ENCODE data around the gene CEP112. TPM values are rescaled to one million over a fixed set of nuclear protein-coding genes. Genes with fewer than 3 reads are reported as not detected.

CEP112 gene
- total and polyA plus RNA-seq, 9 of the 15 experiments (the other 6 are each of a cell fraction or from before 2014, with no cell fraction given) = 0.84 TPM; not detected in 8

GRCh38 chr17:65868881-65869280, 323.1 kb downstream of the CEP112 start:
- 0 out of 2 replicates have a peak, but pooled peaks have one; percentile 5 for TF ChIP-seq C11orf30 (IDR thresholded peaks at IDR 0.05; ENCODE audit: low read depth)
- peak; percentile 25; the same call in 1 of the 2 replicates for TF ChIP-seq ZNF316 (IDR thresholded peaks at IDR 0.05)
- TF ChIP-seq FOS (IDR thresholded peaks at IDR 0.05; ENCODE audit: extremely low read depth, insufficient read length) = no peak
- 0 out of 2 replicates have a peak, but pooled peaks have one; percentile 12 for TF ChIP-seq MAFF (IDR thresholded peaks at IDR 0.05; ENCODE audit: low read length)
- Histone ChIP-seq H3K4me2 (ENCODE audit: insufficient read depth, low read length) (no peak overlapping the region), H3K36me3 (ENCODE audit: control insufficient read depth, insufficient read depth, low read length) (no peaks in the 10 kb centered on the region), H3K27ac (ENCODE audit: extremely low read depth, low read depth, low read length) (no peak overlapping the region), H3K9me1 (ENCODE audit: control insufficient read depth, insufficient read depth, low read length) (no peaks in the 10 kb centered on the region), H2AFZ (ENCODE audit: low read depth, low read length) (no peak overlapping the region), H3K9me3 (replicated peaks; ENCODE audit: control insufficient read depth, insufficient read depth, low read depth, low read length) (no peaks in the 10 kb centered on the region), H3K9ac (ENCODE audit: insufficient read depth in 1 of 2, low read depth in 2 of 2, low read length in 2 of 2) (no peak overlapping the region), H3K79me2 (ENCODE audit: control insufficient read depth, insufficient read depth, low read length) (no peaks in the 10 kb centered on the region), H3K27me3 (ENCODE audit: control insufficient read depth in 2 of 2, insufficient read depth in 2 of 2, low read length in 2 of 2) (no peaks in the 10 kb centered on the region), H3K4me3 (no peak overlapping the region), H3K4me1 (replicated peaks in 1 of 2; ENCODE audit: control insufficient read depth in 2 of 2, insufficient read depth in 2 of 2, low read length in 2 of 2) (no peaks in the 10 kb centered on the region), H4K20me1 (replicated peaks; ENCODE audit: control insufficient read depth, insufficient read depth, low read length) (no peaks in the 10 kb centered on the region)
- BruUV-seq (replicated peaks) = no TSS peak
- CTCF ChIA-PET (ENCODE audit: low intra/inter-chr PET ratio) = no interaction called here
- in situ Hi-C loops (cut with MboI) (no loop called here), intact Hi-C loops (cut with micrococcal nuclease) (no loop called here)
- DNase-seq (ENCODE audit: extremely low read depth in 1 of 4, low spot score in 3 of 4) = no peak
- 0% methylated on average over 3 of the region's 3 CpGs for WGBS (ENCODE audit: insufficient coverage, low coverage, missing lambda C conversion rate)
- ATAC-seq = no peak
- FAIRE-seq = no peak
- POLR2A ChIA-PET = no interaction called here

GRCh38 chr17:65867014-65867413, 324.9 kb downstream of the CEP112 start:
- no peak for FAIRE-seq
- H3K4me2 ChIP-seq (ENCODE audit: insufficient read depth, low read length) = no peak overlapping the region
- H3K9me3 ChIP-seq (replicated peaks; ENCODE audit: control insufficient read depth, insufficient read depth, low read depth, low read length) = no peaks in the 10 kb centered on the region
- H4K20me1 ChIP-seq (replicated peaks; ENCODE audit: control insufficient read depth, insufficient read depth, low read length) = no peaks in the 10 kb centered on the region
- H3K9me1 ChIP-seq (ENCODE audit: control insufficient read depth, insufficient read depth, low read length) = no peaks in the 10 kb centered on the region
- H3K4me3 ChIP-seq = no peak overlapping the region
- ChIA-PET POLR2A (interaction anchor here (0.5 to 0.7 kb wide), 2 partner anchors 15 to 41 kb away, joined by 4 read pairs; no protein-coding TSS in a partner anchor), CTCF (ENCODE audit: low intra/inter-chr PET ratio) (no interaction called here)
- BruUV-seq (replicated peaks) = no TSS peak
- no peak overlapping the region for H3K27ac ChIP-seq (ENCODE audit: extremely low read depth, low read depth, low read length)
- intact Hi-C loops (cut with micrococcal nuclease) (no loop called here), in situ Hi-C loops (cut with MboI) (no loop called here)
- no peak overlapping the region for H2AFZ ChIP-seq (ENCODE audit: low read depth, low read length)
- H3K9ac ChIP-seq (ENCODE audit: insufficient read depth in 1 of 2, low read depth in 2 of 2, low read length in 2 of 2) = no peak overlapping the region
- WGBS (ENCODE audit: insufficient coverage, low coverage, missing lambda C conversion rate) = 2% methylated on average over 6 of the region's 6 CpGs
- H3K36me3 ChIP-seq (ENCODE audit: control insufficient read depth, insufficient read depth, low read length) = no peaks in the 10 kb centered on the region
- DNase-seq (ENCODE audit: extremely low read depth in 1 of 4, low spot score in 3 of 4) = no peak
- ATAC-seq = no peak
- no peaks in the 10 kb centered on the region for H3K27me3 ChIP-seq (ENCODE audit: control insufficient read depth in 2 of 2, insufficient read depth in 2 of 2, low read length in 2 of 2)
- no peaks in the 10 kb centered on the region for H3K79me2 ChIP-seq (ENCODE audit: control insufficient read depth, insufficient read depth, low read length)
- no peaks in the 10 kb centered on the region for H3K4me1 ChIP-seq (replicated peaks in 1 of 2; ENCODE audit: control insufficient read depth in 2 of 2, insufficient read depth in 2 of 2, low read length in 2 of 2)
- no peak for TF ChIP-seq TRIM24 (IDR thresholded peaks at IDR 0.05)
- no peak for TF ChIP-seq HNRNPLL (IDR thresholded peaks at IDR 0.05; ENCODE audit: low read depth, low read length, poor library complexity, severe bottlenecking)
- TF ChIP-seq MIER1 (IDR thresholded peaks at IDR 0.05; ENCODE audit: low read depth) = no peak
- TF ChIP-seq SMARCB1 (IDR thresholded peaks at IDR 0.05; ENCODE audit: insufficient read length, low read depth) = no peak
- TF ChIP-seq, protein P1, sequence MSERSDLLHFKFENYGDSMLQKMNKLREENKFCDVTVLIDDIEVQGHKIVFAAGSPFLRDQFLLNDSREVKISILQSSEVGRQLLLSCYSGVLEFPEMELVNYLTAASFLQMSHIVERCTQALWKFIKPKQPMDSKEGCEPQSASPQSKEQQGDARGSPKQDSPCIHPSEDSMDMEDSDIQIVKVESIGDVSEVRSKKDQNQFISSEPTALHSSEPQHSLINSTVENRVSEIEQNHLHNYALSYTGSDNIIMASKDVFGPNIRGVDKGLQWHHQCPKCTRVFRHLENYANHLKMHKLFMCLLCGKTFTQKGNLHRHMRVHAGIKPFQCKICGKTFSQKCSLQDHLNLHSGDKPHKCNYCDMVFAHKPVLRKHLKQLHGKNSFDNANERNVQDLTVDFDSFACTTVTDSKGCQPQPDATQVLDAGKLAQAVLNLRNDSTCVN (CRISPR knock-in tag; IDR thresholded peaks at IDR 0.05) = no peak
- no peak for TF ChIP-seq ATF6 (CRISPR knock-in tag; IDR thresholded peaks at IDR 0.05)
- TF ChIP-seq HNRNPL (IDR thresholded peaks at IDR 0.05; ENCODE audit: low read depth, low read length) = no peak
